Left hindlimb (tissue), 1 donor: ENCODE results near the gene FLRT2.

ENCODE experiments used
- DNase-seq: peaks from one replicate; pipeline ENCODE4 v3.0.0-alpha.2; 2018

The FLRT2 gene, protein sequence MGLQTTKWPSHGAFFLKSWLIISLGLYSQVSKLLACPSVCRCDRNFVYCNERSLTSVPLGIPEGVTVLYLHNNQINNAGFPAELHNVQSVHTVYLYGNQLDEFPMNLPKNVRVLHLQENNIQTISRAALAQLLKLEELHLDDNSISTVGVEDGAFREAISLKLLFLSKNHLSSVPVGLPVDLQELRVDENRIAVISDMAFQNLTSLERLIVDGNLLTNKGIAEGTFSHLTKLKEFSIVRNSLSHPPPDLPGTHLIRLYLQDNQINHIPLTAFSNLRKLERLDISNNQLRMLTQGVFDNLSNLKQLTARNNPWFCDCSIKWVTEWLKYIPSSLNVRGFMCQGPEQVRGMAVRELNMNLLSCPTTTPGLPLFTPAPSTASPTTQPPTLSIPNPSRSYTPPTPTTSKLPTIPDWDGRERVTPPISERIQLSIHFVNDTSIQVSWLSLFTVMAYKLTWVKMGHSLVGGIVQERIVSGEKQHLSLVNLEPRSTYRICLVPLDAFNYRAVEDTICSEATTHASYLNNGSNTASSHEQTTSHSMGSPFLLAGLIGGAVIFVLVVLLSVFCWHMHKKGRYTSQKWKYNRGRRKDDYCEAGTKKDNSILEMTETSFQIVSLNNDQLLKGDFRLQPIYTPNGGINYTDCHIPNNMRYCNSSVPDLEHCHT

DNA sequence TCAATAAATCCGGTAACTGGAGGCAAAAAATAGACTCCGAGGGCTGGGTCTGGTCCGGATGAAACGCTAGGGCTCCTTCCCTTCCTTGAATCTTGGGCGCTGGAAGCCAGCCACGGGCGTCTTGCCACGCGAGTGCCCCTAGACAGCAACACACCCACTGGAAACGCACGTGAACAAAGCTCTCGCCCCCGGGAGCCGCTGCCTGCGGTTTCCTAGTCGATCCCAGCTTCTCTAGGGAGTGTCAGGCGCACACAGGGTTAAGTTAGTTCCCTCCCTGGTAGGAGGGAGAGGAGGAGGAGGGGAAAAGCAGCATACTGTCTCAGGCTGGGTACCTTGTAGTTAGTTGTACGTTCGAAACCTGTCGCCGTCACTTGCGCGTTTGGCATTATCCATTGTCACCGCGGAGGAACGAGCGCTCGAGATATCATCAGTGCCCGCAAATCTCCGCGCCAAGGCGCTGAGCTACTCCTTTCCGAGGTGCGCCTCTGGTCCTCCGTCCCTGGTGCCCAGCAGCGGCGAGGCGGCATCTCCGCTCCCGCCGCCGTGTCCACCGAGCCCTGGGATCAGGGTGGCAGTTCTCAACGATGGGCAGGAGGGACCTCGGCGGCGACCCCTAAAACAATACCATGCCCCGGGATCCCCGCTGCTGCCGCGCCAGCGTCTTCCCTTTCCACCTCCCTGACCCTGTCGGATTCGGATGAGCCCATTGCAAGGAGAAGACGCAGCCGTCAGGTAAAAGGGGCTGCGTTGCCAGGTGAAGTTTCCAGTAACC, at the start of gene FLRT2:
Gene FLRT2 (plus strand): TSS at position 342 of the 772 bp plus-strand sequence. CDS start 91,371 bp downstream, outside the sequence.
- peak; percentile 84 for DNase-seq

DNA sequence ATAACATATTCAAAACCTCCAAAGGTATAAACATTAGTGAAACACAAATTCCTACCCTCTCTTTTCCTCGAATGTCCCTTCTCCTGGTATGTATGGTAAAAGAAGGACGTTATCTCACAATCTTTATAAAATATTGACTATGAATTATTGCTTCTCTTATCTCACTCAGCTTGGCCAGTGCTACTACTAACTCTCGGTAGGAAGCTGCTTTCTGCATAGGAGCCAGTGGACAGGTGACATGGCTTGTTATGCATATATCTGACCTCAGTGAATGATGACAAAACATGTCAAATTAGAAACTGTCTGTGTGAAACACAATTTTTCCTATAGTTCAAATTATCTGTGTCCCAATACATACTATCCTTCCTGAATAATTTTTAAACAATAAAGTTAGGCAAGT, 48.5 kb upstream of the FLRT2 start:
- no peak for DNase-seq

DNA sequence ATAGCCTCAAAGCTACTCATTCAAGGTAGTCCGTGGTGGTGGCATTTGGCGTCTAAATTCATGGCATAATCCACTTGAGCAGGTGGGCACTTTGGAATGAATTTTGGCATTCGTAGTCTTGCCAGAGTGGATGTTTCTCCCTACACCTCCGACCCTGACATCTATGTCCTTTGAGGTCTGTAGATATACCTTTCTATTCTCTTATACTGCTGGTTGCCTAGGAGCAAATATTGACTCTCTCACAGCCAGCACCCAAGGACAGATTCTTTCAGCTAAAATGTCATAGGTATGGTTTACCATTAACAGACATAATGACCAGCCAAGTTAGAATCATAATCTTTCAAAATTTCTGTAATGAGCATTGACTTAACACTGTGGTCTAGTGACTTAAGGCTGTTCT, 47.4 kb upstream of the FLRT2 start:
- no peak for DNase-seq

DNA sequence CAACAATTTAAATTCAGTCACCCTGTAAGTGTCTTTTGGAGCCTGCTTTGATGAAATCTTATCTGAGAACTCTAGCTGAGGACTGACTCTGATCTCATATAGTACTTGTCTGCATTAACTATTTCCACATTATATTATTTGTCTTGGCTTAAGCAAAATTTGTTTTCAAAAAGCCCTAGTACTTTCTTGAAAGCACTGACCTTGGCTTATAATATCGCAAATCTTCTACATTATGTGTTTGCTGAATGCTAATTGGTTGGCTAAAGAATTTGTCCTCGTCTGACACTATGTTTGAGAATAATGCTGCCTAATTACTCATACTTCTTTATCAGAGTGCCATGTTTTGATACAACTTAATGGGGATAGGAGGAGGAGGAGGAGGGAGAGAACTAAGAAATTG, 46.9 kb upstream of the FLRT2 start:
- no peak for DNase-seq

DNA sequence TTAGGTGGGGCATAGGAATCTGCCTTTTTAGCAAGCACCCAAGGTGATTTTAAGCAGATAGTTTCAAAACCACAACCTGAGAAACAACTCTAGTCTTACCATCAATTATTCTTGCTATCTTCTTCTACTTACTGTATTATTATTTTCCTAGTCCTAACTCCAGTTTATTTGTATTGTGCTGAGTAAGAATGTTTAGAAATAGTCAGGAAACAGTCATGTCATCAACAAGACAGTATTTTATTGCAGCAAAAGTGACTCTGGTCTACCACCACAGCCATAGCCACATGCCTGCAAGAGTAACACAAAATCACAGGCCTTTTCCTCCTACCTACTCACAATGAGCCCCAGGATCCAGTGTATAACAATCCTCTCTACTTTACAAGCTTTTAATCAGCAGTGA, 46.3 kb upstream of the FLRT2 start:
- no peak for DNase-seq

DNA sequence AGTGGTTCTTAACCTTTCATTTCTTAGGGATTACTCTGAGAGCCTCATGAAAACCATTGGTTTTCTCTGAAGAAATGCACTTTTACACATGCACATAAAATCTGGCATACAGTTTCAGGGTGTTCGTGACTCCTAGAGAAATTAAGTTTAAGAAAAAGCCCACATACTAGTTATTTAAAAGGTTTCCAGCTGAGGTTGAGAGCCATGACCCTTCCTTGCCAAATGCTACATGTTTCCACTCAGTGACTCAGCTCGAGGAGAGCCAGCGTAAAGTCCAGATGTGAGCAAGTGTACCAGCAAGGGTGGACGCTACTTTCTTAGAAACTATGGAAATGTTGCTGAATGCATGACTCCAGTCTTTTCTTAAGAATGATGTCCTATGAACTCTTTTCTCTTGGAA, 42.7 kb upstream of the FLRT2 start:
- peak; percentile 34 for DNase-seq

DNA sequence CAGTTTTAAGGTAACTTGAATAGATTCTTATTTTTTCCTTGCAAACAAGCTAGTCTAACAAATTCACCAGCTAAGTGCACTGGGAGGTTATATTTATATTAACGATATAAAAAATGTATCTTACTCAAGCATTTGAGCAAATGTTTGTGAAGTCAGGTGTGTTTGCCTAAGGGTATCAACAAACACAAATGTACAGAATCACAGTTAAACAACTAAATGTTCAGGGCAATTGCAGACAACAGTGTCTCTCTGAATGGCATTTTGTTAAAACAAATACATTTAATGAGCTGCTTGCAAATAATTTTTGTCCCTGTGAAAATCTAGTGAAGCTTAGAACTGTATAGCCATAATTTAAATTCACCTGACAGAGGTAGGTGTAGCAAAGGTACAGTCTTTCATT, 28.2 kb upstream of the FLRT2 start:
- DNase-seq = no peak

DNA sequence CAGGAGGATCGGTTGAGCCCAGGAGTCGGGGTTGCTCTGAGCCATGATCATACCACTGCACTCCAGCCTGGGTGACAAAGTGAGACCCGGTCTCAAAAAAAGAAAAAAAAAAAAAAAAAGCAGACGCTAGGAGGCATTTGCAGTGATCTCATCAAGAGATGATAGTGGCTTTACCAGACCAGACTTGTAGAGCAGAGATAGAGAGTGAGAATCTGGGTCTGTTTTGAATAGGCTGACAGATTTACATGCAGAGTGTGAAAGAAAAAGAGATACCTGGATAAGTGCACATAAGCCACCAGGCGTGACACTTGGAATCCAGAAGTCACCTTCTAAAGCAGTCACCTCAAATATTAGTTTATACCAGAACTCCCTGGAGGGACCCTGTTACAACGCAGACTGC, 21.1 kb upstream of the FLRT2 start:
- DNase-seq = no peak

DNA sequence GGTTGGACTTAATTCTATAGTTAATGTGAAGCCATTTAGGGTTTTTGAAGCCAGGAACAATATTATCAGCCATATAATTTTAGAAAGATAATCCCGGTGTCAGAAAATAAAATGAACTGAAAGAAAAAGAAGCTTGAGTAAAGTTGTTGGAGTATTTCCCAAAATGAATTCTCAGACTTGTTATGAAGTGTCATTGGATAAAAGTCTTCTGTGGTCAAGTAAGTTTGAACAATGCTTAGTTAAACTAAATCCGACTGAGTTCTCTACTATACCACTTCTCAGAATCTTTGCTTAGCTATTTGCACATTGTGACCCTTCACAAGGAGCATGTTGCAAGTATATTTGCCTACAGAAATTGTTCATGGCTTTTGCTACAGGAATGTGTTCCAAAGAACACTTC, 17.5 kb upstream of the FLRT2 start:
- no peak for DNase-seq

DNA sequence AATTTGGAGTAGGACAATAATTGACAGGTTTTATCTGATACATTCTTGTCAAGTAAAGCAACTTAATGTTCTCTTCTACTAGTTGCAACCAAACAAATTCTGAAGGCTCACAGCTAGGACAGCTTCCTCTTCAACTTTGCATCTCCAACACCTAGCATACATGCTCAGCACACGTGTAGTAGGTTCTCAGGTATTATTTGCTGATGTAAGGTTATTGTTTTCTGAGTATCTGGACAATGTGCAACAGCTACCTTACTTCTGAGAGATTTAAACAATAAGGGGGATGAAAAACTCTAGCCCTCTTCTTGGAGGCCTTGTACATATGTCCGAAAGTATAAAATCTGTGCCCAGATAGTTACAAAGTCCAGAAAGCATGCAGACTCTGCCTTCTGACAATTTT, 15.5 kb upstream of the FLRT2 start:
- DNase-seq = no peak

DNA sequence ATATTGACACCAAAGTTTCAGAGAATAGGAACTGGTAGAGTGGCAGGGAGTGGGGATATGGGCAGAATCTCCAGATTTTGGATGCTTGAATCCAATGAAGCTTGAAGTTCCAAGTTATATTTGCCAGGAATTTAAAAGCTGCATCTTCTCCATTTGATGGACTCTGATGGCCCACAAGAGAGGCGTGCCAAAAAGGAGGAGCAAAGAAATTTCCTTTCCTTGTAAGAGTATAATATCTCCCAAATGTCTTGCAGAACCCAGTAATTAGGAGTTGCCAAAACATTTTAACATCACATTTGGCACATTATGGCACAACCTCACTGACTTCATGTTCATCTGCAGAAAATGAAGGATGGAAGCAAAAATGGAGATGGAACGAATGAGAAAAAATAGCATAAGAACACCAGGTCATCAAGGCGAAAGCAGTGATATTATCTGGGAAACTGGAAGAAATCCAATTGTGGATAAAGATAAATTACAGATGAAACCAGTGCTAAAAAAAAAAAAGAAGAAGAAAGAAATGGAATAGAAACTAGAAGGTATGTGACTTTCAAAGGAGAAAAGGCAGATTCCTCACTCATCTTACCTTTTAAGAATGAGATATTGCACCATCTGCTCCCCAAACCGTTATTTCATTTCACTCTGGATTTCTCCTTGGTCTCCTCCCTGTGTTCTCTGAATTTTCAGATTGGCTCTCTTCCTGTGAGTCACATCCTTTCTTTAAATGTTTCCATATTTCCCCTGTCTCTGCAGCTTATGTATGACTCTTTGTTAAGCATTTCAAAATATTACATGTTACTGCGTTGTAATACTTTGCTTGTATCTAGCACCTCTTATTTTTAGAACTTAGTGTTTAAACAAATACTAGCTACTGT, 13.5 kb upstream of the FLRT2 start:
- no peak for DNase-seq

DNA sequence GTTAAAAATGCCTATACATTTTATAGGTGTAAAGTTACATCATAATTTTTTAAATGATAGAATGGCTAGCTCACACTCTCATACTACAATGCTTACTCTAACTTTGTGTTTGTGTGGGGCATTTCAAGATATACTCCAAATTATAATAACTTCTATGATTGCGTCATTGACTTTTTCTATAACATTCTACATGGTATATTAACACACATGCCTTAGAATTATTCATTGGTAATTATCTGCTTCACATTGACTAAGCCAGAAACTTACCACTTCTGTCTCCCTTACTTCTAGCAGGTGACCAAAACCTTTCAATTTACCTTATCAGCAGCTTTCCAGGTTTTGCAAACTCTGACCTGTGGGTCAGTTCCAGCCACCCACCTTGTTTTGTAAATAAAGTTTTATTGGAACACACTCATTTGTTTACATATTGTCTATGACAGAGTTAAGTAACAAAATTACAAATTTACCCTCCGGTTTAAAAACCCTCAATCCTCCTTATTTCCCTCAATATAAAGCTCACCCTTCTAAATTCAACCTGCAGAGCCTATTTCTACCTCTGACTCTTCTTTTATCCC, 12.7 kb upstream of the FLRT2 start:
- DNase-seq = no peak

DNA sequence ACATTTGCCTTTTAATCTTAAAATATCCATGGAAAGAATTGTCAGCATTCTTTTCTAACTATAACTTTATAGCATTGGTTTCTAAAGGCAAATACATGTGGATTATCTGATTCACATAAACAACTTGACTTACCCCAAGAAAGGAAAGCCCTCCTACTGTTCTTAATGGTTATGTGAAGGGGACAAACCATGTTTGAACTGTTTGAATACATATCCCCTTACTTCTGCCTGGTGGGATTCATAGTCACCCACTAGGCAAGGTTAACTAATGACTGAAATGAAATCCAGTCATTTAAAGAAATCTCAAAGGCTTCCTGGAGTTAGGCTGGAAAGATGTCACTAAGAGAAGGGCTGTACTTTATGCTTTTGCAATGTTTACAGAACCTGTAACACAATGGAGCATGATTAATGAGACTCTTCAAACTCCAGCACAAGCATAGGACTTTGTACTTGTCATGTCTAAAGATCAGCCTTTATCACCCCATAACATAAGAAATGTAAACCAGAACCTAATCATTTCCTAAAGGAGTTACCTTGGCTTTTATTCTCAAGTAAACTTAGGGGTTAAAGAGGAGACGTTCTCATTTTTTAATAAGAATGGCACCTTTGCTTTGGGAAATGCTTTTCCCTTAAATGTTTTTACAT, 10.2 kb upstream of the FLRT2 start:
- DNase-seq = no peak

DNA sequence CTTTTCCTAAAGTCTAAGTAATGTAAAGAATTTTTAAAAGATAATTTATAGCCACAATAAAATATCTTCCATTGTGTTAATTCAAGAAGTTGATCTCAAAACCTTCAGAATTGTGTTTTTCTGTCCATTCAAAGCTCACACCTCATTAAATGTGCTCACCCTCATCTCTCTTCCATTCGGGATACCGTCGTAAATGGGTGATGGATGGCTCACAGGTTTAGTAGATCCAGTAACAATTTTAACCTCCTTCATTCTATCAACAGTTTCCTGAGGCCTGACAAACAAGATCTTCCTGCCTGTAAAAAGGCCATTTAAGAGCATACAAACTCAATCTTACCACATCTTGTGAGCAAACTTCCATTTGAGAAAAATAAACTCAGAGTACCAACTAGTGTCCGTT, 9.4 kb upstream of the FLRT2 start:
- DNase-seq = no peak

DNA sequence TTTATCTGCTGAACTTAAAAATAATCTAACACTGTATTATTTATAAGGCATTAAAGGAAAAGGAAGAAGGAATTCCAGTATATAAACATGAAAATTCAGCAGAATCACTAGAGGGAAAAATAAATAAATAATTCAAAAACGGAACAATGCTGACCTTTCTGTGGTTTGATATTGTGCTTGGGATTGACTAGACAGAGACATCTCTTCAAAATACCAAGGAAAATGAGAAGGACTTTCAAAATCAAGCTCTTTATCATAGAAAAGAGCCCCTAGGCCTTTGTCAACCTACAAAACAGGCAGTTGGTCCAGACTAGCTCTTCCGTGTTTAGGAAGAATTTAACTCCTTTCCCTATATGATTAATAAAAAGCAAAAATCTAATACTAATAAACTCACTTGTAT, 6.3 kb upstream of the FLRT2 start:
- DNase-seq = no peak

DNA sequence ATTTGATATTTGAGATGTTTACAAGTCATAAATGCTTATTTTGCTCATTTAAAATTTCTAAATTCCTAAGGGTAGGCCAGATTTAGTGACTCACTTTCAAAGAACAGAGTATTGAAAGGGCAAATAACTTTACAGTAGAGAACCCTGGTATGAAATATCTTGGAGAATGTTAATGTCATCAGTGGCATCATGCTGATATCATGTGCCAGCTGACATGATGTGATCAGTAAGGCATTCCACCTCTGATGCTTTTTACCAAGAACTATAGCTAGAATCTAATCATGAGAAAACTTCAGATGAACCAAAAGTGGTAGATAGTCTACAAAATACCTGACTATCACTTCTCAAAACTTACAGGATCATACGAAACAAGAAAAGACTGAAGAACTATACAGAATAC, 2.9 kb upstream of the FLRT2 start:
- no peak for DNase-seq

DNA sequence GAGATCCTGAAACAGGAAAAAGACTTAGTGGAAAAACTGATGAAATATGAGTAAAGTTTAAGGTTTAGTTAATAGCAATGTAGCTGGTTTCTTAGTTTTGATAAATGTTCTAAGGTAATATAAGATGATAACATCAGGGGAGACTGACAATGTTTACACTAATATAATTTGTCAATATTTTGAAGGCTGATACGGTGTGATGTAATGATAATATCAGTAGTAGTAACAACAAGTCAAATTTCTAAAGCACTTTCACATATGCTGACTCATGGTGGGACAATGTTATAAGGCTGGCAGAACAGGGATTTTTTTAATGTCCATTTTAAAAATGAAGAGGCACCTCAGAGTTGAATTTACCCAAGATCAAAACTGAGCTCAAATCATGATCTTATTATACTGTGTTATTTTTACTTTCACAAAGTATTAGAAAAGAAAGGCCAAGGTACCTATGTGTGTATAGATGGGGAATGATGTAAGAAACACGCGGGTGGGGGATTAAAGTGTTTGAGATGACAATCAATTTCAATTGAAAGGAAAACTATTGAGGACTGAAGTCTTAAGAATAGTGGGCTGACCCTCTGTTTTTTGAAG, 2.4 kb upstream of the FLRT2 start:
- DNase-seq = no peak

DNA sequence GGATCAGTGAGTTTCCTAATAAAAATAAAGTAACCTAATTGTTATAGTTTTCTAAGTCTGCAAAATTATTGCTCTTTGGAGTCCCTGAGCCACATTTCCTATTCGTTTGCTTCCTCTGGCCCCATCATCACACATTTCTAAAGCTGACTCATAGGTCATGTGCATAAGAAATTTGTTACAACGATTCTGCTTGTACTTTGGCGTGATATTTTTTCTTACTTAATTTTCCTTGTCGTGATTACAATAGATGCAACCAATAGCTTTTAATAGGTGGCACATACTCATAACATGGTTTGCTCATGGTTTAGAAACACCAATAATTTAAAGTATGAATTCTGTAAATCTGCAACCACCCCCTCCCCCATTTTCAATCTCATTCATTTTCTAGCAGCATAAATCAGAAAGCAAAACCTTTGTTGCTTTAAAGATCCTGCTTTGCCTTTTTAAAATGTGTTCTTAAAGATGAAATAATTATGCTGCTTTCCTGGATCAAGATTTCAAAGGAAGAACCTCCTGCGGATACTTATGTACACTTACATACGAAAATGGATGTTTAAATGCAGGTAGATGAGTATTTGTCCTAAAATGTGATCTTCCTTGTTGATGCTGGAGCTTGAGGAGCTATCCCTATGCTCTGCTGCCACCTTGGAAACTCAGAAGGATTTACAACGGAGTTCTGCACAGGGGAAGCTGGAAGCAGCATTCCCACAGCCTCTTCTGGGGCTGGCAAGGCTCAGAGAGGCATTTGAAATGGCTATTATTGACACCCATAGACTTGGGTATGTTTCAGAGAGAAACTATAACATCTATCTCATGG, 1.7 kb upstream of the FLRT2 start:
- peak; percentile 75 for DNase-seq

DNA sequence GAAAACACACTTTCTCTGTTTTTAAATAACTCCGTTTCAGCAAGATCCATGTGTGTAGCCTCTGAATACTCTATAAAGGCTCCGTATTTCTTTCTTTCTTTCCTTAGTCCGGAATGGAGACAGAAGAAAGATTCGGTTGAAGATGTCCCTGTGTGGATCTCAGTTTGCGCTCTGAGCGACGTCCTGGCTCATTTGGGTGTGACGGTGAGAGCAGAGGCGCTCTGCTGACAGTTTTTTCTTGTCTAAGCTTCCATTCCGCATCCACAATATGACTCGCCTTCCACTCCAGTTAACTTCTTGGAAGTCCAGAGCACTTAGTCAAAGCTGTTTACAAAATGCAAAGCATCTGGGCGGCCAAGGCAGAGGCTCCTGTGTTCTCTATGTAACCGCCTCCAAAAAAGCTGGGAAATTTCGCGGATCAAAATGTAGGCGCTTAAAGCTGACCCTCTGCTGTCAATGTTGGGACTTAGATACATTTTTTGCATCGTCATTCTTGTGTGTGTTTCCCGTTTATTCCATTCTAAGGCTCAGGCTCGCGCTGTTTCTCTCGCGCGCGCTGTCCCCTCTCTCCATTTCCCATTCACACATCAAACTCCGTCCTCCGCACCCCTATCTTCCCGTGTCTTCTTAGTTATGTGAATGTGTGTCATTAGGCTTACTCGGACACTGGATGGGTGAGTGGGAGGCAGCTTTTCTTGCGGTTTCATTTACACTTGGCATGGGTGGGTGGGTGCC, 880 bp upstream of the FLRT2 start:
- peak; percentile 69 for DNase-seq

DNA sequence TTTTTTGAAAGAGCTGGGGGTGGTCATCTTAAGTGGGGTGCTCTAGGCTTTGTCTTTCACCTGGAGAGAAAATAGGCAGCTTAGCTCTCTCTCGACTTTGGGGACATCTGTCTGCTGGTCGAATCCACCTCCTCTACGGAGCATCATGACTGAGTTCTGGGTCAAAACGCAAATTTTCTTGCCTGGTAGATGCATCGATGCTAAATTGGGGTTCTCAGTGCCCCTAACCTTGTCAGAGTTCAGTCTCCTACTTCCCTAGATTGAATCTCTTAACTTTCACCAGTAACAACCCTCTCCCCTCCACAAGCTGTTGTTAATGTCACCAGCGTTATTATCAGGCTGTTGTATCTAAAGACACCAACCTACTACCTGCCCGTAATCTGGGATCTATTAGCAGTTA, 682 bp downstream of the FLRT2 start:
- DNase-seq = no peak
